ENCODE data around the gene CAMK1D.

DNA sequence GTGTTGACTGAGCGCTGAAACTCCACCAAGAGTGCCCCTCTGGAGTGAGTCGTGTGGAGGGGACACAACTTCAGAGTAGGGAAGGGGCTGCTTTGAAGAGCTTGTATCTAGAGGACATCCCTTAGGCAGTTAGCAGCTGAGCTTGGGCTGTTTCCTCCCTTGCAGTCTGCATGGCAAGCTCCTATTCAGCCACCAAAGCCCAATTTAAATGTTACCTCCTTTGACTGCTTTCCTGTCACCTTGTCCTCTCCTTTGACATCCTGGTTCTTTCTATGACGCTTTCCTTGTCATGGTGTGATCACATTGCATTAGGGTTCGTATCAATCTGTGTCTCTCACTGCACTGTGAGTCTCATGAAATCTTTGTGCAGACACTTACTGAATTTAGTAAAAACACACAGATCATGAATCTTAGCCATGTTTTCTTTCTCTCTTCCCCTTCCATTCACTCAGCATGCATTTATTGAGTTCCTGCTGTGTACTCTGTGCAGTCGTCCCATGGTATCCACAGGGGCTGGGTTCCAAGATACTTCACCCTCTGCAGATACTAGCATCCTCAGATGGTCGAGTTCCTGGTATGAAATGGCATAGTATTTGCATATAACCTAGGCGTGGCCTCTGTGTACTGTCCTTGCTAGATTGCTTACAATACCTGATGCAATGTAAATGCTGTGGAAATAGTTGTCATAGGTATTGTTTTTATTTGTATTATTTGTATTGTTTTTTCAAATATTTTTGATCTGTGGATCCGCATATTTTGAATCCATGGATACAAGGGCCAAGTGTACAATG, 423.6 kb downstream of the CAMK1D start:
- TF ChIP-seq, protein P1, sequence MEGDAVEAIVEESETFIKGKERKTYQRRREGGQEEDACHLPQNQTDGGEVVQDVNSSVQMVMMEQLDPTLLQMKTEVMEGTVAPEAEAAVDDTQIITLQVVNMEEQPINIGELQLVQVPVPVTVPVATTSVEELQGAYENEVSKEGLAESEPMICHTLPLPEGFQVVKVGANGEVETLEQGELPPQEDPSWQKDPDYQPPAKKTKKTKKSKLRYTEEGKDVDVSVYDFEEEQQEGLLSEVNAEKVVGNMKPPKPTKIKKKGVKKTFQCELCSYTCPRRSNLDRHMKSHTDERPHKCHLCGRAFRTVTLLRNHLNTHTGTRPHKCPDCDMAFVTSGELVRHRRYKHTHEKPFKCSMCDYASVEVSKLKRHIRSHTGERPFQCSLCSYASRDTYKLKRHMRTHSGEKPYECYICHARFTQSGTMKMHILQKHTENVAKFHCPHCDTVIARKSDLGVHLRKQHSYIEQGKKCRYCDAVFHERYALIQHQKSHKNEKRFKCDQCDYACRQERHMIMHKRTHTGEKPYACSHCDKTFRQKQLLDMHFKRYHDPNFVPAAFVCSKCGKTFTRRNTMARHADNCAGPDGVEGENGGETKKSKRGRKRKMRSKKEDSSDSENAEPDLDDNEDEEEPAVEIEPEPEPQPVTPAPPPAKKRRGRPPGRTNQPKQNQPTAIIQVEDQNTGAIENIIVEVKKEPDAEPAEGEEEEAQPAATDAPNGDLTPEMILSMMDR (IDR thresholded peaks at IDR 0.05; ENCODE audit: borderline replicate concordance, extremely low read depth, low read length, poor library complexity, severe bottlenecking) = no peak
- no peak for TF ChIP-seq EZH2 (IDR thresholded peaks at IDR 0.05; ENCODE audit: borderline replicate concordance, low read depth, low read length, severe bottlenecking)

Data from DND-41 (cell line).